ENCODE results near the gene ATP11A.
A peak's percentile ranks its signal among the peaks of the same experiment; 100 is the strongest.

ATP11A gene

GRCh38 chr13:112686364-112686763 lies 3.5 kb upstream of the ATP11A start:
- no peak for DNase-seq (ENCODE audit: low read depth)
- TF ChIP-seq CTCF (IDR thresholded peaks at IDR 0.05; ENCODE audit: low read depth, low read length, missing control alignments): no peak
- no peak overlapping the region for H3K4me3 ChIP-seq (ENCODE audit: low read depth, low read length)

DNA sequence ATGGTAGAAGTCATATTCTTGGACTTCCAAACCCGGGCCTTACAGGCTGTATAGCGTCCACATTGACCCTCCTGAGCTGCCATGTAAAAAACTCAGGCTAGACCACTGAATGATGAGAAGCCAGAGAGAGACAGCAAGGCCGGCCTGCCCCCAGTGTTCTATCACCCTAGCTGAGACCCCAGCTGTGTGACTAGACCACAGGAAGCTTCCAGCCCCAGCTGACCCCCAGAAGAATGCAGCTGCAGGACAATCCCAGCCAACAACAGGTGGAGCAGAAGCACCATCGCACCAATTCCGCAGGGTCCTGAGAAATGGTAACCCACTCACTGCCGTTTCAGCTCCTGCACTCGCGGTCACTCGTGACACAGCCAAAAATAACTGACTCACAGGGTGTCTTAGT lies 2.9 kb upstream of the ATP11A start:
- no peak overlapping the region for H3K4me3 ChIP-seq (ENCODE audit: low read depth, low read length)
- TF ChIP-seq CTCF (IDR thresholded peaks at IDR 0.05; ENCODE audit: low read depth, low read length, missing control alignments): no peak
- no peak for DNase-seq (ENCODE audit: low read depth)

GRCh38 chr13:112687836-112688559 lies 1.8 kb upstream of the ATP11A start:
- TF ChIP-seq CTCF (IDR thresholded peaks at IDR 0.05; ENCODE audit: low read depth, low read length, missing control alignments): no peak
- no peak for DNase-seq (ENCODE audit: low read depth)
- H3K4me3 ChIP-seq (ENCODE audit: low read depth, low read length): no peak overlapping the region

DNA sequence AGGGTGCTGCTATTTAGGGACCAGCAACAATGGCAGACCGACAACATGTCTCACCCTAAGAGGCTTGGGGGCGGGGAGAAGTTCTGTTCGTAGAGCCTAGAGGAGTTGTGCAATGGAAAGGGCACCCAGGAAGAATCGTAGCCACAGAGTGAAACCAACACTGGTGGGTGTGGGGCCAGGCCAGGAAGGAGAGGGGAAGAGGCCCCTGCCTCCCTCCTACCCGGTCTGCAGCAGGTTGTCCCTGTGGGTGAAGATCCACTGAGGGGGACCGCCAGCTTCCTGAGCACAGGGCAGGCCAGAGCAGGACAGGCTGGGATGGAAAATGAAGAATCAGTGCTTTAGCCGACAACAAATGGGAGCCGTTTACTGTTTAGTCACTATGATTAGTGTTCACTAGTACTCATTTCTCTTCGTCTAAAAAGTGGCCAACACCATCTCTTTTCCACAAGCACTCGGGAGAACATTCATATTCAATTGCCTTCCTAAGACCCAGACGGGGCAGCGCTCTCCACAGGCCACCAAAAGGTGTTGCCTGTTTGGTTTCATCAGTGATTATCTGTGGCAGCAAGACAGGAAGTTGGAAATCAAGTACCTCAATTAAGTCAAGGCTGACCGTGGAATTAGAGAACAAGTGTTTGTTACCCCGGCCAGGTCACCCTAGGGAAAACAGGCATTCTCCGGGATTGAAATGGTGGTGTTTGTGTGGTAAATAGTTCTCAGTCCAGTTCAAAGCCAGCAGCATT lies 1.1 kb upstream of the ATP11A start:
- no peak for TF ChIP-seq CTCF (IDR thresholded peaks at IDR 0.05; ENCODE audit: low read depth, low read length, missing control alignments)
- DNase-seq (ENCODE audit: low read depth): no peak
- H3K4me3 ChIP-seq (ENCODE audit: low read depth, low read length): peak overlapping the region; percentile 81

GRCh38 chr13:112690283-112690929 lies 568 bp downstream of the ATP11A start:
- H3K4me3 ChIP-seq (ENCODE audit: low read depth, low read length): peak overlapping the region; percentile 81
- DNase-seq (ENCODE audit: low read depth): no peak
- TF ChIP-seq CTCF (IDR thresholded peaks at IDR 0.05; ENCODE audit: low read depth, low read length, missing control alignments): no peak

DNA sequence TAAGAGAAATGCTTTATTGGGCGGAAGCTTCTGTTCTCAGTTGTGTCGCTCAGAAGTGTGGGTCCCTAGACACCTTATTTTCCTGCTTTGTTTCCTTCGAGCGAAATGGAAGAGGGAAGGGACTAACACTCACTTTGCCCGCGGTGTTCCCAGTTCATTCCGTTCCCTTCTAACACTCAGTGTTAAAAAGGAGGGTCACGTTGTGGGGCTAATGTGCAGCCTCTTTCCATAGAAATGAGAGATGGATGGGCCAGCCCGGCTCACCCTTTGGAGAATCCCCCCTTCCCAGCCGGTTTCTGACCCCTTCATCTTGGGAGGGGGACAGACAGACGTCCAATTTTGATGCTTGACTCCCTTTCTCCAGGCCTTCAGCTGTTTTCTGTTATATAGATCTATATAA lies 2.3 kb downstream of the ATP11A start:
- no peak for DNase-seq (ENCODE audit: low read depth)
- peak overlapping the region; percentile 81 for H3K4me3 ChIP-seq (ENCODE audit: low read depth, low read length)
- TF ChIP-seq CTCF (IDR thresholded peaks at IDR 0.05; ENCODE audit: low read depth, low read length, missing control alignments): no peak
